ENCODE measurements around the gene BNC2.

BNC2 gene

GRCh38 chr9:16661816-16662215, 208.7 kb downstream of the BNC2 start:
- H3K4me1 ChIP-seq (ENCODE audit: control insufficient read depth, low read depth, low read length): no peaks in the 10 kb centered on the region
- no peaks in the 10 kb centered on the region for H3K9me3 ChIP-seq (ENCODE audit: control insufficient read depth, low read depth, low read length)
- no peaks in the 10 kb centered on the region for H3K27me3 ChIP-seq (ENCODE audit: control insufficient read depth, insufficient read depth, low read length)
- H3K4me3 ChIP-seq (ENCODE audit: low read length): no peak overlapping the region
- no peak overlapping the region for H3K27ac ChIP-seq (ENCODE audit: low read length)
- no peaks in the 10 kb centered on the region for H3K36me3 ChIP-seq (ENCODE audit: control insufficient read depth, low read depth, low read length)
- no peak overlapping the region for H3K9ac ChIP-seq (ENCODE audit: low read length)

GRCh38 chr9:16659096-16659495, 211.4 kb downstream of the BNC2 start:
- H3K4me1 ChIP-seq (ENCODE audit: control insufficient read depth, low read depth, low read length): peaks cover 25% of the 10 kb centered on the region
- H3K27ac ChIP-seq (ENCODE audit: low read length): no peak overlapping the region
- H3K4me3 ChIP-seq (ENCODE audit: low read length): no peak overlapping the region
- no peaks in the 10 kb centered on the region for H3K36me3 ChIP-seq (ENCODE audit: control insufficient read depth, low read depth, low read length)
- H3K27me3 ChIP-seq (ENCODE audit: control insufficient read depth, insufficient read depth, low read length): no peaks in the 10 kb centered on the region
- no peaks in the 10 kb centered on the region for H3K9me3 ChIP-seq (ENCODE audit: control insufficient read depth, low read depth, low read length)
- H3K9ac ChIP-seq (ENCODE audit: low read length): no peak overlapping the region

GRCh38 chr9:16656432-16657169, 213.9 kb downstream of the BNC2 start:
- H3K4me1 ChIP-seq (ENCODE audit: control insufficient read depth, low read depth, low read length): peaks cover 47% of the 10 kb centered on the region
- H3K27ac ChIP-seq (ENCODE audit: low read length): no peak overlapping the region
- no peaks in the 10 kb centered on the region for H3K27me3 ChIP-seq (ENCODE audit: control insufficient read depth, insufficient read depth, low read length)
- no peak overlapping the region for H3K4me3 ChIP-seq (ENCODE audit: low read length)
- no peaks in the 10 kb centered on the region for H3K9me3 ChIP-seq (ENCODE audit: control insufficient read depth, low read depth, low read length)
- H3K9ac ChIP-seq (ENCODE audit: low read length): no peak overlapping the region
- H3K36me3 ChIP-seq (ENCODE audit: control insufficient read depth, low read depth, low read length): no peaks in the 10 kb centered on the region

DNA sequence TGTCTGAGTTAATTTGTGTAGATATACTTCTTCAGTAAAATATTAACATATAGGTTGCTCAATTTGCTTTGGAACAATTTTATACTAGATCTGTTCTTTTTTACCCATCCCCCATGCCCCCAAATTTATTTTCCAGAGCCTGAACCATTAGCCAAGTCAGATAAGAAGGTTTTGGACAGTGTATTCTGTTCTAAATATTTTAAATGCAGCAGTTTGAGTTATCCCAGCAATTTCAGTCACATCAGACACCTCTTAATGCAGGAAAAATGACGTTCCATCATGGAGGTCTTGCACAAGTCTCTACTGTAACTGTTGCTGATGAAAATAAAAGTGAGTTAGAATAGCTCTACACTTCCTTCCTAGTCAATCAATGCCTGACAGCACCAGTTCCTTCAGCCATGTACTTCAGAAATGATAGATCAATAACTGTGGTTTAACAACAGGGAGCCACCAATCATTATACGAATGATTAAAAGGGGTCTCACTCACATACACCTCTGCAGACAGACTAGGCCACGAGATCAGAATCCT, 215.8 kb downstream of the BNC2 start:
- H3K36me3 ChIP-seq (ENCODE audit: control insufficient read depth, low read depth, low read length): no peaks in the 10 kb centered on the region
- H3K27ac ChIP-seq (ENCODE audit: low read length): no peak overlapping the region
- no peak overlapping the region for H3K9ac ChIP-seq (ENCODE audit: low read length)
- no peaks in the 10 kb centered on the region for H3K27me3 ChIP-seq (ENCODE audit: control insufficient read depth, insufficient read depth, low read length)
- H3K9me3 ChIP-seq (ENCODE audit: control insufficient read depth, low read depth, low read length): no peaks in the 10 kb centered on the region
- no peak overlapping the region for H3K4me3 ChIP-seq (ENCODE audit: low read length)
- H3K4me1 ChIP-seq (ENCODE audit: control insufficient read depth, low read depth, low read length): peaks cover 47% of the 10 kb centered on the region

- peak overlapping the region; percentile 4 for H3K9ac ChIP-seq (ENCODE audit: low read length)
- H3K4me1 ChIP-seq (ENCODE audit: control insufficient read depth, low read depth, low read length): peaks cover 47% of the 10 kb centered on the region
- H3K4me3 ChIP-seq (ENCODE audit: low read length): no peak overlapping the region
- no peaks in the 10 kb centered on the region for H3K27me3 ChIP-seq (ENCODE audit: control insufficient read depth, insufficient read depth, low read length)
- no peak overlapping the region for H3K27ac ChIP-seq (ENCODE audit: low read length)
- H3K9me3 ChIP-seq (ENCODE audit: control insufficient read depth, low read depth, low read length): no peaks in the 10 kb centered on the region
- H3K36me3 ChIP-seq (ENCODE audit: control insufficient read depth, low read depth, low read length): no peaks in the 10 kb centered on the region
These were observed 216.7 kb downstream of the BNC2 start for GRCh38 chr9:16653491-16654399.

- no peaks in the 10 kb centered on the region for H3K27me3 ChIP-seq (ENCODE audit: control insufficient read depth, insufficient read depth, low read length)
- peaks cover 47% of the 10 kb centered on the region for H3K4me1 ChIP-seq (ENCODE audit: control insufficient read depth, low read depth, low read length)
- no peak overlapping the region for H3K4me3 ChIP-seq (ENCODE audit: low read length)
- H3K9me3 ChIP-seq (ENCODE audit: control insufficient read depth, low read depth, low read length): no peaks in the 10 kb centered on the region
- peak overlapping the region; percentile 4 for H3K9ac ChIP-seq (ENCODE audit: low read length)
- H3K27ac ChIP-seq (ENCODE audit: low read length): no peak overlapping the region
- H3K36me3 ChIP-seq (ENCODE audit: control insufficient read depth, low read depth, low read length): no peaks in the 10 kb centered on the region
These were observed 217.9 kb downstream of the BNC2 start for GRCh38 chr9:16652582-16652981.

DNA sequence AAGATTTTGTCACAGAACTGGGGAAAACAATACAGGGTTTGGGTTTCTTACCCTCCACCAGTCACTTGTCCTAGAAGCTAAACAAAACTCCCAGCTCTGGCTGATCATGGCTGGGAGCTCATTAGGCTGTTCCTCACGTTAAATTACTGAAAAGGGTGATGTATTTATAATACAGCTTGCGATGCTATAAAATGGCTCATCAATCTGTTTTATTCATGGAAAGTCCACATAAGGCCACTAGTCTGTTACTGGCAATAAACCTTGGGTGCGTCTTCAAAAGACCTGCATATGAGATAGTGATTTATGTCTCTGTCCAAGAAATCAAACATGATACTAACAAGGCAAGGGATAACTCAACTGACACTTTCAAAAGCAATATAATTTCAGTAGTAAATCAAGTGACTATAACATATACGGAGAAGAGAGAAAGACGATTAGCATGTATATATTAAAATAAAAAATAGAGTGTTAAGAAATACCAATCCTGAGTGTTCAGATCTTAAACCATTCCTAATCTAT, 219.0 kb downstream of the BNC2 start:
- Histone ChIP-seq H3K9ac (ENCODE audit: low read length) (no peak overlapping the region), H3K27ac (ENCODE audit: low read length) (no peak overlapping the region), H3K4me3 (ENCODE audit: low read length) (no peak overlapping the region), H3K4me1 (ENCODE audit: control insufficient read depth, low read depth, low read length) (peaks cover 46% of the 10 kb centered on the region), H3K9me3 (ENCODE audit: control insufficient read depth, low read depth, low read length) (no peaks in the 10 kb centered on the region), H3K36me3 (ENCODE audit: control insufficient read depth, low read depth, low read length) (no peaks in the 10 kb centered on the region), H3K27me3 (ENCODE audit: control insufficient read depth, insufficient read depth, low read length) (no peaks in the 10 kb centered on the region)

DNA sequence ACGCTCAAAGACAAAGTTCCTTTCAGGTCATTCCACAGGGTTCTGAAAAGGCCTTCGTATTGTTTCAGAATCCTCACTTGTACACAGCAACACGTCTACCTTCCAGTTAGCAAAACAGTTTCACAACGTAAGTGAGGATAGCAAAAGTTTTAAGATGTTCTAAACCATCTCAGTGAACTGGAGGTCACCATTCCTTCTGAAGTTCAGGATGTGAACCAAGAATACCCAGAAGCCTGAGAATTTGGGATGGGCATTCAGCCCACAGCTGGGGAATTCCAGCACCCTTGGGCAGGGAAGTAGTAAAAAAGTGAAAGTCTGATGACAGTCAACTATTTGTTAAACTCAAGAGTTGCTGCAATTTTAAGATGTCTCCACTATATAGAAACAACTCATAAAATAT, 224.5 kb downstream of the BNC2 start:
- H3K4me1 ChIP-seq (ENCODE audit: control insufficient read depth, low read depth, low read length): peaks cover 6% of the 10 kb centered on the region
- H3K9me3 ChIP-seq (ENCODE audit: control insufficient read depth, low read depth, low read length): no peaks in the 10 kb centered on the region
- no peak overlapping the region for H3K9ac ChIP-seq (ENCODE audit: low read length)
- H3K36me3 ChIP-seq (ENCODE audit: control insufficient read depth, low read depth, low read length): no peaks in the 10 kb centered on the region
- H3K27me3 ChIP-seq (ENCODE audit: control insufficient read depth, insufficient read depth, low read length): no peaks in the 10 kb centered on the region
- no peak overlapping the region for H3K27ac ChIP-seq (ENCODE audit: low read length)
- H3K4me3 ChIP-seq (ENCODE audit: low read length): no peak overlapping the region

DNA sequence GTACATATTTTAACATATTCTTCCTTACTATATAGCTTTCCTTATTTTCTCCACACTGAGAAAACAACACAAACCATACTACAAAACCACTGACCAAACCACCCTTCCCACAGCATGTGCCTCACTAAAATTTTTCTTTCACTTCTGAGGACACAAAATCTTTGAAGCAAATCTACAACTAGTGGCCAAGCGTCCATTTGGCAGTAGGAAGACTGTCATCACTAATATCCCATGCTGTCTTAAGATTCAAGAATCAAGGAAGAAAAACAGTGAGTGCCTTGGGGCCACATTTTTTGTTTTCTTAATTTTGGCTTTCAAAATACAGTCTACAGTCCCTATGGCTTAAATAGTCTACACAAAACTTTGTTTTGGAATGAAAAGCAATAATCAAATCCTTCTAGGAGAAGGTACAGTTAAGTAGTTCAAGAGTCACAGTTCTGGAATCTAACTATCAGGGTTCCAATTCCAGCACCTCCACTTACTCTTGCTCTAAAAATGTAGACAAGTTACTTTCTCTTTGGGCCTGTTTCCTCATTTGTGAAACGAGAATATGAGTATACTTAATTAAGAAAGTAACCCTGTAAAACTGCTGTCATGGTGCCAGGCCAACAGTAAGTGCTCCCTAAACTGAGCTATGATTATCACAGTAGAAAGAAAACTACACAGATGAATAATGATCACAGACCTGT, 227.9 kb downstream of the BNC2 start:
- no peak overlapping the region for H3K27ac ChIP-seq (ENCODE audit: low read length)
- H3K4me1 ChIP-seq (ENCODE audit: control insufficient read depth, low read depth, low read length): peaks cover 15% of the 10 kb centered on the region
- H3K9me3 ChIP-seq (ENCODE audit: control insufficient read depth, low read depth, low read length): no peaks in the 10 kb centered on the region
- H3K4me3 ChIP-seq (ENCODE audit: low read length): no peak overlapping the region
- no peaks in the 10 kb centered on the region for H3K27me3 ChIP-seq (ENCODE audit: control insufficient read depth, insufficient read depth, low read length)
- H3K36me3 ChIP-seq (ENCODE audit: control insufficient read depth, low read depth, low read length): no peaks in the 10 kb centered on the region
- H3K9ac ChIP-seq (ENCODE audit: low read length): no peak overlapping the region

DNA sequence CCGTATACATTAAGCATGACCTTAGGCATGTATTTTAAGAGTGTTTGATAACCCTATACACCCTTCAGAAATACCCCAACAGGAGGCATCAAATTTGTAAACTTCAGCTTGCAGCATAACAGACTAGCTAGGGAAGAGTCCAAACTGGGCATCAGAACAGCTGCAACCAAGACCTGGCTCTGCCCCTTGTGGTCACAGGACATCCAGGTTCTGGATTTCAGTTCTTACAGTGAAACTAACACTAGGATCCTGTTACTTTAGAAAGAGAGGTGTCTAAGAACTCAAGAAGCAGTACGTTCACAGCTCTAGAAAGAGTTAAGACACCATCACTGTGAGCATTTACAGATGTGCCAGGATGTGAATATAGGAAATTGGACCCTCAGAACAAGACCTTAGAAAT, 229.8 kb downstream of the BNC2 start:
- Histone ChIP-seq H3K4me1 (ENCODE audit: control insufficient read depth, low read depth, low read length) (peaks cover 22% of the 10 kb centered on the region), H3K27ac (ENCODE audit: low read length) (no peak overlapping the region), H3K36me3 (ENCODE audit: control insufficient read depth, low read depth, low read length) (no peaks in the 10 kb centered on the region), H3K9ac (ENCODE audit: low read length) (no peak overlapping the region), H3K4me3 (ENCODE audit: low read length) (no peak overlapping the region), H3K27me3 (ENCODE audit: control insufficient read depth, insufficient read depth, low read length) (no peaks in the 10 kb centered on the region), H3K9me3 (ENCODE audit: control insufficient read depth, low read depth, low read length) (no peaks in the 10 kb centered on the region)

DNA sequence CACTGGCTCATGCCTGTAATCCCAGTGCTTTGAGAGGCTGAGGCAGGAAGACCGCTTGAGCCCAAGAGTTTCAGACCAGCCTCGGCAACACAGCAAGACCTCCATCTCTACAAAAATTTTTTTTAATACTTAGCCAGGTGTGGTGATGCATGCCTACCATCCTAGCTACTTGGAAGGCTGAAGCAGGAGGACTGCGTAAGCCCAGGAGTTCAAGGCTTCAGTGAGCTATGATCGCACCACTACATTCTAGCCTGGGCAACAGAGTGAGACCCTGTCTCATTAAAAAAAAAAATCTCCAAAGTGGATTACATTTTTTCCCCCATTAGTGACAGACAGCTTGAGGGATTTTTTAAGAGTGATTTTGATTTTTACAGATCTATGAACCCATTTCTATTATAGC, 230.8 kb downstream of the BNC2 start:
- H3K27me3 ChIP-seq (ENCODE audit: control insufficient read depth, insufficient read depth, low read length): no peaks in the 10 kb centered on the region
- H3K4me3 ChIP-seq (ENCODE audit: low read length): no peak overlapping the region
- H3K36me3 ChIP-seq (ENCODE audit: control insufficient read depth, low read depth, low read length): no peaks in the 10 kb centered on the region
- H3K9ac ChIP-seq (ENCODE audit: low read length): no peak overlapping the region
- H3K9me3 ChIP-seq (ENCODE audit: control insufficient read depth, low read depth, low read length): no peaks in the 10 kb centered on the region
- peaks cover 18% of the 10 kb centered on the region for H3K4me1 ChIP-seq (ENCODE audit: control insufficient read depth, low read depth, low read length)
- H3K27ac ChIP-seq (ENCODE audit: low read length): no peak overlapping the region
